Measurements from ENCODE around the gene SEC23IP.
"Not testable (repeated sequence)": the region's sequence is repeated elsewhere in the genome, so short reads cannot be mapped to it uniquely, and the experiment has no call there.

SEC23IP gene

DNA sequence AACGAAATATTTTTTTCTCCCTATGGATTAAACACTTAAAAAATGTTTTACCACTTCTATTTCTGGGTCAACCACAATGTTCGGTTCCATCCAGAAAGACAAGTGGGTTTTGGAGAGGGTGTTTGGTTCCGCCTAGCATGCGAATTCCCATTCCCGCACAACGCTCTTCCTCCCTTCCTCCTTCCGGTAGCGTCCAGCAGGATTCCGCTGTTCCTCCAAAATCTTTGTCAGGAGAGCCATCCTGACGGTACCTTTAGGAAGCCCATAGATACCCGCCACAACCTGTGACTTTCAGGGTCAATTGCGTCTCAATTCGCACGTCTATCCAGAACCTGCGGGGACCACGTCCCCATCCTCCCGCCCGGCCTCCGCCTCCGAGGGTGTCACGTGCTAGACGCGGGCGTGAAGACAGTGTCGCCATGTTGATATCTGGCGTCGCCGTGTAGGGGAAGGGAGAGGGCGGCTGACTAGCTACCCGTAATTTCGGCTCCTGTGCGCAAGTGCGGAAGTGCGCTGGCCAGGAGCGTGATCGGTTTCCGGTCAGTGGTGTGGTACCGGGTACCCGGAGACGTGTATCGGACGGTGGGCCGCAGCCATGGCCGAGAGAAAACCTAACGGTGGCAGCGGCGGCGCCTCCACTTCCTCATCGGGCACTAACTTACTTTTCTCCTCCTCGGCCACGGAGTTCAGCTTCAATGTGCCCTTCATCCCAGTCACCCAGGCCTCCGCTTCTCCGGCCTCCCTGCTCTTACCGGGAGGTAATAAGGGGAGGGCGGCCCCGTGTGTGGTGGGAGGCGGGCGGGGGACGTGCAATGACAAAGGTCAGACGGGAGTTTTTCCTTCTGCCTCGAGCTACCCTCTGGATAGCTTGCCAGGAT, at the start of gene SEC23IP:
Gene SEC23IP, plus strand, starts transcription at position 543 of the 878 bp plus-strand sequence. Its CDS starts 53 bp downstream, at position 596.
- in situ Hi-C loops (cut with MboI; ENCODE audit: low sequenced_read_pairs): no loop called here

DNA sequence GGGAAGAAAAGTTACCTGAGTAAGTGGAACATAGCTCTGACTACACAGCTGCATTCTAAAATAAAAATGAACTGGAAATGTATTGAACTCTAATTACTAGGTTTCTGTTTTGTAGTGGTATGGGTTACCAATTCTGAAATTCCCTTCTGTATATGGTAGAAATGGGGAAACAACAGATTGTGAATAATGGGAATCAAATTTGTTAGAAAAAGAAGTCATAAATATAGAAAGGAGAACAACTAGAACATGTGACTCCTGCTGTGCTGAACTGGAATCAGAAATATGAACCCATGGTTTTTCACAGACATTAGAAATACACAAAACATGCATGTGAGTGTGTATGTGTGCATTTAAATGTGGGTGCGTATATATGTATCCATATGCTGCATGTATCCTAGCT, 46.9 kb upstream of the SEC23IP start:
- in situ Hi-C loops (cut with MboI; ENCODE audit: low sequenced_read_pairs): no loop called here

DNA sequence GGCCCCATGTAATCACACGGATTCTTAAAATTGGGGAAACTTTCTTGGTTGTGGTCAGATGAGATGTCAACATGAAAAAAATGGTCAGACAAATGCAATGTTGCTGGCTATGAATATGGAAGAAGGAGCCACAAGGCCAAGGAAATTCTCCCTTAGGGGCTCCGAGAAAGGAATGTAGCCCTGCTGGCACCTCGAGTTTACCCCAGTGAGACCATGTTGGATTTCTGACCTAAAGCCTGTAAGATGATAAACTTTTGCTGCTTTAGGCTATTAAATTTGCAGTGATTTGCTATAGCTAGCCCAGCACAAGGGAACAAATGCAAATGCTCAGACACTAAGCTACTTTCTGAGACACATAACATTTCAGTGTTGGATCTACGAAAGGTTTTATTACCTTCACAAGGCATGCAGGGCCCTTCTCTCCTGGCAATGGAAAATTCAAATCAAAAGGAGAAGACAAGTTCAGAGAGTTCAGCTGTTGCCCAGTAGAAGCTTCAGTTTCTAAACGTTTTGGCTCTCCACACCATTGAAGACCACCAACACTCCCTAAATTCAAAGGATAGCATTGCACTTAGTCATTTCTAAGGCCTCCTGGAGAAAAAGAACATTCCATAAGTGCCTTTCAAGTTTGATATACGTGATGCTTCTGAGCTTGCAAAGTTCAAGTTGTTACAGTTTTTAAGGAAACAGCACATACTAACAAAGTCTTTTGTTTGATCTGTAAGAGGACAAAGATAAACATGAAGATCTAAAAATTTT, 43.3 kb upstream of the SEC23IP start:
- in situ Hi-C loops (cut with MboI; ENCODE audit: low sequenced_read_pairs): no loop called here

DNA sequence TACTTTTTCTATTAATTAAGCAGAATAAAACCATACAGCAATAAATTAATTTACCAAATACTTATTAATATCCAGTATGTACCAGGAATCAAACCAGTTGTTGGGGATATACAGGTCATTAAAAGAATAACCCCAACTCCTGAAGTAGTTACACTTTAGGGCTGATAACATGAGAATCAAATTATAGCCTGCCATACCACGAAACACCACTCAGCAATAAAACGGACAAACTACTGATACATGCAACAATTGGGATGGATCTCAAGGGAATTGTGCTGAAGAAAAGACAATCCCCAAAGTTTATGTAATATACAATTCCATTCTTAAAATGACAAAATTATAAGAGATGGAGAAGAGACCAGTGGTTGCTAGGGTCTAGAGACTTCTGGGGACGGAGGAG, 42.6 kb upstream of the SEC23IP start:
- in situ Hi-C loops (cut with MboI; ENCODE audit: low sequenced_read_pairs): no loop called here

DNA sequence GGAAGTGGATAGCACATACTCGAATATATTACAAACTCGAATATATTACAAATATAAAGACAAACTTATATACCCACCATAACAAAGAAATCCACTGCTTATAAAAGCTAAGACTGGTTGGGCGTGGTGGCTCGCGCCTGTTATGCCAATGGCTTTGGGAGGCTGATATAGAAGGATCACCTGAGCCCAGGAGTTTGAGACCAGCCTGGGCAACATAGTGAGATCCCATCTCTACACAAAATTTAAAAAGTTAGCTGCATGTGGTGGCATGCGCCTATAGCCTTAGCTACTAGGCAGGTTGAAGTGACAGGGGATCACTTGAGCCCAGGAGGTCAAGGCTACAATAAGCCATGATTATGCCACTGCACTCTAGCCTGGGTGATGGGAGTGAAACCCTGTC, 40.3 kb upstream of the SEC23IP start:
- in situ Hi-C loops (cut with MboI; ENCODE audit: low sequenced_read_pairs): no loop called here

DNA sequence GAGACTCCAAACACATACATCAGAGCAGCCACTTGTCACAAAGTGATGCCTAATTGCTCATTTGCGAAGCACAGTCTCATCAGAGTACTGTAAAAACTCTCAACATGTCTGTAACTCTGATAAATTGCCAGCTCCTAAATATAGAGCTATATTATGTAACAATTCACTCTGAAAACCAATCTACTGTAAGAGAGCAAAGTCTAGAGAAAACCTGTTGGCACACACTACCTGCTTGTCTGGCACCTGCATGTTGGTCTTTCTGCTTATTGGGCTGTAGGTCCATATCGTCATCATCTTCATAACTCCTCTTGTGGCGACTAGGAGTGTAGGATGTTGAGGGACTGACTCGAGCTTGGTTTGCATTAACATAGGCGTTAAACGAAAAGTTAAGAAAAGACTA, 39.7 kb upstream of the SEC23IP start:
- in situ Hi-C loops (cut with MboI; ENCODE audit: low sequenced_read_pairs): no loop called here

DNA sequence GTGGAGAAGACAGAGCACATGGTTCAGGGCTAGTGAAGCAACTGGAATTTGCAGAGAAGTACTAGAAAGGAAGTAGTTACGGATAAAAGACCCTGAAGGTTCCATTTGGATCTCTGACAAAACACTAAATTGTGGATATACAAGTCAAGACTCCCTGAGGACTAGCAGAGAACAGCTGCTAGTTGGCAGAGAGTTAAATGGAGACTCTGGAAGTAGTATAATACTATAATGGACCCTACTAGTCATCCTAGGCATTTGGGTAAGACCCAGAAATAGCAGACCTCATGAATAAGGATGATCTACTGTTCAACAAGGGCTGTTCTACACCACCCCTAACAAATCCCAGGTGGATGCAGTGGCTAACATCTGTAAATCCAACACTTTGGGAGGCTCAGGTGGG, 39.0 kb upstream of the SEC23IP start:
- in situ Hi-C loops (cut with MboI; ENCODE audit: low sequenced_read_pairs): no loop called here

DNA sequence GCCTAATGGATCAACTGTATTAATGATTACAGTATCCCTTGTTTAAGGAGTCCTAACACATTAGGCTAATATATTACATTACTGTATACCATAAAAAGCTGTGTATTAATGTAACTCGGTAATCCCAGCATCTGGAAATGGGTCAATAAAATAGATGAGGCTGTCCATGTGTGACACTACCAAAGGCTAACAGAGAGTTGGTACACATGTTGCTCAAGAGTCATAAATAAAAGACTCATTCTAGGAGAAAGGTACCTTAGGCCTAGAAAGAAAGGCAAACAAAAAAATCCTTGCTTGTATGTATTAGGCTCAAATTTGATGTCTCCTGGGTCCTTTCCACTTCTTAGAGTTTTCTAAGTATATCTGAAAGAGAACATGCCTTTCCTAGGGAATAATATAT, 34.5 kb upstream of the SEC23IP start:
- in situ Hi-C loops (cut with MboI; ENCODE audit: low sequenced_read_pairs): no loop called here

DNA sequence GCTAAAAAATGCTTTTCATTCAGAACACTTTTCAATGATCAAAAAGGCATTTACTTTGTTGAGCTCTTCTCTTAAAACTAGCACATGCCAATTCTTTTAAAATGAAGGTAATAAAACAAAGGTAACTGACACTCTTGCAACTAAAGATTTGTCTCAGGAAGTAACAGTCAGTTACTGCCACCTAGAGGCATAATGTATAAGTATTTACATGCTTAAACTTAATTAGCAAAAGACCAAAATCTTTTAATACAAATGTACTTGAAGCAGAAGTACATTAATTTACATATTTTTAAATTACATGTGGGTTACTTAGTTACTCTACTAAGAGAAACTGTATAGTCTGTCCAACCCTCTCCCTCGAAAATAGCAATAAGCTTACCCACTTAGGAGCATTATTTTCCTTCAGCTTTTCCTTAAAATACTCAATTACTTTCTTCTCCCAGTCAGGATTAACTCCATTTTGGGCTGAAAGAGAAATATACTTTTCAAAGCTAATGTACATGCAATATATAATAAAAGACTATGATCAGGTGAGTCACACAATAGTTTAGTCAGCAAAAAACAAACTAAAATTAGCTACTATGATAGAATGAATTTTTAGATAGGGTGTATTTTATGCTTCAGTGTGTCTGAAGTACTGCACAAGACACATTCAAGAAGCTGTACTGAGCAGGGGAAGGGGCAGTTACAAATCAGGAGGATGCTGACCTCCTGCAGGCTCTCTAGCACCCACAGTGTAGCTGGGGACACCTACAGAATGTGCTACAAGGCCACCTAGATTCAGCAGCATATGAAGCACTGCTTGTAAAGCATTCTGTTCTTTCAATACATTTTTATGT, 32.9 kb upstream of the SEC23IP start:
- in situ Hi-C loops (cut with MboI; ENCODE audit: low sequenced_read_pairs): no loop called here

DNA sequence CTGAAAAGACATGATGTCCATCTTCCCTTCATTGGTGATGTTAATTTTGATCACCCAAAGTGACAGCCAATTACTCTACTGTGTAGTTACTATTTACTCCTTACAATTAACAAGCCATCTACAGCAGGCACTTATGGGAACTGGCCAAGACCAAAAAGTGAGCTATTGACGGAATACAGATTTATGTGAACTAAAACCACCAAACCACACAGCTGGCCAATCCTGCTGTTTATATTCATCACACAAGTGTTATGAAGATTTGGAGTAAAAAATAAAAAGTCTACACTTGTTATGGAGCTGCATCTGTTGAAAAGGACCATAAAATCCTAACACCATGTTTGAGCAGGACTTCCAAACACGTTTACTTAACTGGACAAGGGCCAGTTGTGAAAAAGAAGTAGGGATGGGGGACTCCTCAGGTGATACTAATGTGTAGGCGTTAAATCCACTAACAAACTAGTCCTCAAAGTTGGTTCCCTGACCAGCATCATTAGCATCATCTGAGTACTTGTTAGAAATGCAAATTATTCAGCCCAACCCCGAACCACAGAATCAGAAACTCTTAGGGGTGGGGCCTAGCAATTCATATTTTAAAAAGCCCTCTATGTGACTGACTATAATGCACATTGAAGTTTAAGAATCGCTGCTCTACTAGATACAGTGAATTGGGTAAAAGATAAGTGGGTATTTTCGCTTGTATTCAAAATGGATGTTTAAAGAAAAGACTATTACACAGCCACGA, 31.5 kb upstream of the SEC23IP start:
- in situ Hi-C loops (cut with MboI; ENCODE audit: low sequenced_read_pairs): no loop called here

DNA sequence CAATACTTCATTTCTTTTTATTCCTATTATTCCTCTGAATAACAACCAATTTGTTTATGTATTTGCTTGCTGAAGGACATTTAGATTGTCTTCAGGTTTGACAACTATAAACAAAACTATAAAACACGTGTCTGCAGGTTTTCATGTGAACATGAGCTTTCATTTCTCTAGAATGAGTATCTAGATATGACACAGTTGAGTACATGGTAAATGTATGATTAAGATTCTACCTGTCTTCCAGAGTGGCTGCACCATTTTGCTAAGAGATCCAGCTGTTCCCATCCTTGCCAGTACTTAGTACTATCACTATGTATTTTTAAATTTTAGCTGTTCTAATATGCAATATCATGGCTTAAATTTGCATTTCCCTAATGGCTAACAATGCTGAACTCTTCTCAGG, 30.0 kb upstream of the SEC23IP start:
- in situ Hi-C loops (cut with MboI; ENCODE audit: low sequenced_read_pairs): no loop called here

DNA sequence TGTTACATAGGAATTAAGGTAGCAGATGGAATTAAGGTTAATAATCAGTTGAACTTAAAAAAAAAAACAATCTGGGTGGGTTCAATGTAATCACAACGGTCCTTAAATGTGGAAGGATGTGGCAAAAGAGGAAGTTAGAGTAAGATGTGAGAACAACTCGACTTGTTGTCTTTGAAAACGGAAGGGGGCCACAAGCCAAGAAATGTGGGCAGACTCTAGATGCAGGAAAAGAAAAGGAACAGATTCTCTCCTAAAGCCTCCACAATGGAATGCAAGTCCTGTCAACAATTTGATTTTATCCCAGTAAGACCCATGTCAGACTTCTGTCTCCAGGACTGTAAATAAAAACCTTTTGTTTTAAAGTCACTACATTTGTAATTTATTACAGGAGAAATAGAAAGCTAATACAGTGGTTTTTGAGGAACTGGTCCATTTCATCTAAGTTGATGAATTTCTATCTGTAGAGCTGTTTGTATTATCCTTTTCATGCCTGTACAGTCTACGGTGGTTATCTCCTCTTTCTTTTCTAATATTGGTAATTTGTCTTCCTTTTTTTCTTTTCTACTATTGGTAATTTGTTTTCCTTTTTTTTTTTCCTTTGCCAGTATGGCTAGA, 28.5 kb upstream of the SEC23IP start:
- in situ Hi-C loops (cut with MboI; ENCODE audit: low sequenced_read_pairs): no loop called here

DNA sequence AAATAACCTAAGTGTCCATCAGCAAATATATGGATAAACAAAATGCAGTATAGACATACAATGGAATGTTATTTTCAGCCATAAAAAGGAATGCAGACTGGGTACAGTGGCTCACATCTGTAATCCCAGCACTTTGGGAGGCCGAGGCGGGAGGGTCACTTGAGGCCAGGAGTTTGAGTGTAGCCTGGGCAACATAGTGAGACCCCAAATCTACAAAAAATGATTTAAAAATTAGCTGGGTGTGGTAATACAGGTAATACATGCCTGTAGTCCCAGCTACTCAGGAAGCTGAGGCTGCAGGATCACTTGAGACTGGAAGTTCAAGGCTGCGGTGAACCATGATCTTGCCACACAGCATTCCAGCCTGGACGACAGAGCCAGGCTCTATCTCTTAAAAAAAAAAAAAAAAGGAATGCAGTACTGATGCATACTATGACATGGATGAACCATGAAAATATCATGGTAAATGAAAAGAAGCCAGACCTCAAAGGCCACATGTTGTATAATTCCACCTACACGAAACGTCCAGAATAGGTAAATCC, 26.8 kb upstream of the SEC23IP start:
- in situ Hi-C loops (cut with MboI; ENCODE audit: low sequenced_read_pairs): no loop called here

DNA sequence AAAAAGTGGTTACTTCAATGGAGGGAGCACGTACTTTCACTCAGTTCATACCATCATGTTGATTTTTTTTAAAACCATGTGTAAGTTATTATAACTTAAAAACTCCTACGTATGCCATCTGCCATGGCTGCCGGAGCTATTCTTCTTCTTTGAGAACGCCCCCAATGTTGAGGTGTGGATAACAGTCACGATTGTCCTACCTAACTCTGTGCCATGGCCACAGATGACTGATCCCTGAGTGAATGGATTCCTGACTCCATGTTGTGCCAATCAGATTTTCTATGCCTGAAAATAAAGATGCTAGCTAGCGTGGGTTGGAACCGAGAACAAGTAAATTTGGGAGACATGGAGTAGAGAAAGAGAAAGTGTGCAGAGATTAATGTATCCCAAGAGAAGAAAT, 25.2 kb upstream of the SEC23IP start:
- in situ Hi-C loops (cut with MboI; ENCODE audit: low sequenced_read_pairs): no loop called here

DNA sequence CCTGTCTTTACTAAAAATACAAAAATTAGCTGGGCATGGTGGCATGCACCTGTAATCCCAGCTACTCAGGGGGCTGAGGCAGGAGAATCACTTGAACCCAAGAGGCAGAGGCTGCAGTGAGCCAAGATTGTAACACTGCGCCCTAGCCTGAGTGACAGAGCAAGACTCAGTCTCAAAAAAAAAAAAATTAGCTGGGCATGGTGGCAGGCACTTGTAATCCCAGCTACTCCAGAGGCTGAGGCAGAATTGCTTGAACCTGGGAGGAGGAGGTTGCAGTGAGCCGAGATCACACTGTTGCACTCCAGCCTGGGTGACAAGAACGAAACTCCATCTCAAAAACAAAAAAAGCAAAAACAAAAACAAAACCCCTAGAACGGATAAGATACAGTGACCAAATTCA, 23.1 kb upstream of the SEC23IP start:
- in situ Hi-C loops (cut with MboI; ENCODE audit: low sequenced_read_pairs): not testable (repeated sequence)

DNA sequence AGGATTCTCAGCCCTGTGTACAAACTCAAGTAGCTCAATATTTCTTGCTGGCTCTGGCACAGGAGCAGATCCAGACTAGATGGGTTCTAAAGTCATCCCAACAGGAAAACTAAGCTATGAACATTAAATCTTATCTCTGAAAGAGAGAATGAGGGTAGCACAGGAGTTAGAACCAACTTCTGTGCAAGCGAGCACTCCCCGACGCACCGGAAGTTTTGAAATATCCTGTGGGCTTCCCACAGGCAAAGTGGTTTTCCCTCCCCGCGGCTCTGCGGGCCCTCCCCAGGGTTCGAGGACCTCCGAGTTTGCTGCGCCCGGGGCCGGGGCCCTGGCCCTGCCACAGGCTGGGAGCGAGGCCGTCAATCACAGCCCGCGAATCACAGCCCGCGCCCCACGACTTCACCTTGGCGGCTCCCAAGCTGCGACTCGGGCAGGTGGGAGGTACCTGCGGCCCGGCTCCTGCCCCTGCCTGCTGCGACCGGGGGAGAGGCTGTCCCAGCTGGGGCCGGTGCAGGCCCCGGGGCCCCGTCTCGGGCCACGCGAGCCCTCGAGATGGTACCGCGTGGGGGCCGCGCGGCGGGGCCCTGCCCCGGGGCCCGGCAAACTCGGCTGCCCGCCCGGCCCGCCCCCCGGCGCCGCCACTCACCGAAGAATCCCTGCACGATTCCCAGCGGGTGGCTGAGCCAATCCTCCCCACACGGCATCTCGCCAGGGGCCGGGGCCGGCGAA, 20.5 kb upstream of the SEC23IP start:
- in situ Hi-C loops (cut with MboI; ENCODE audit: low sequenced_read_pairs): no loop called here

DNA sequence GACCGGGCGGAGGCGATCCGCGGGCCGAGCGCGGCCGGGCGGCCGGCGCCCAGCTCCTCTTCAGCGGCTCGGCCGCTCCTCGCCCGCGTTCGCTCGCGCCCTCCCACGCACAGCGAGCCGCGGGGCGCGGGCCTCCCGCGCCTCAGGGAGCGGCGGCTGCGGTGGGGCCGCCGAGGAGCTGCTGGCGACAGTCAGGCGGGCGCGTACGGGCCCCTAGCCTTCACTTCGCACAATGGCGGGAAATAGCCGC, 20.0 kb upstream of the SEC23IP start, which contains the start of gene MCMBP:
Gene MCMBP, minus strand, starts transcription at position 234 of the 250 bp plus-strand sequence. CDS start 259 bp downstream, outside the sequence.
- in situ Hi-C loops (cut with MboI; ENCODE audit: low sequenced_read_pairs): no loop called here

DNA sequence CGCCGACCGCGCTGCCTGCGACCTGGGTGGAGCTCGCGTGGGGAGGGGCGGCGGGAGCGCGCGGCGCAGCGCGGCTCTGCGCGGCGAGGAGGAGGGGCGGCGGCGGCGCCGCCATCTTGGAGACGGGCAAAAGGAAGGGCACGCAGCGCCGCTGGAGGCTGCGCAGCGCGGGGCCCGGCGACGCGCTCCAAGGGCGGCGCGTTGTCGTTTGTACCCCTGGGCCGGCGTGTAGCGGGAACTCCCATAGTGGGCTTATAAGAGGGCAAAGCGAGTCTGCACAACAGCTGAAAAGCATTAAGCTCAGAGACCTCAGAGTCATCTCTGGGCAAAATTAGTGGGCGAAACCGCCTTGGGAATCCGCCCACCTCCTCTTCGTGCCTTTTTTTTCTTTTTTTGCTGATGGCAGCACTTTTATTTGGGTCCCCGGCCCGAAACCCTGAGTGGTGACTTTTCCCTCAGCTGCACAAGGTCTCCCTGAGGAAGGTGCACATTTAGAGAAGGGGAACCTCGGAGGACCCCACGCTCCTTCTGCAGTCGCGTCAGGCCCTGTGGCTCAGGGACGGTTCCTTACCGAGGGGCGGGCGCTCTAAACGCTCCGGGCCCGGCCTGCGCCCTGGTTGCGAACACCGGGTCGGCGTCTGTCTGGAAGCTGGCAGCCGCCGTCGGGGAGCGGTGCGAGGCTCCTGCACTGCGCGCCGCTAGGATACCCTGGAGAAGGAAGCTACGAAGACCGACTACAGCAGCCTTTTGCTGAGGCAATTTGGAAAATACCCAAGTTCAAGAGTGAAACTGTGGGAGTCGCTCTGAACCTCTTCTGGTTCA, 19.5 kb upstream of the SEC23IP start:
- in situ Hi-C loops (cut with MboI; ENCODE audit: low sequenced_read_pairs): no loop called here

DNA sequence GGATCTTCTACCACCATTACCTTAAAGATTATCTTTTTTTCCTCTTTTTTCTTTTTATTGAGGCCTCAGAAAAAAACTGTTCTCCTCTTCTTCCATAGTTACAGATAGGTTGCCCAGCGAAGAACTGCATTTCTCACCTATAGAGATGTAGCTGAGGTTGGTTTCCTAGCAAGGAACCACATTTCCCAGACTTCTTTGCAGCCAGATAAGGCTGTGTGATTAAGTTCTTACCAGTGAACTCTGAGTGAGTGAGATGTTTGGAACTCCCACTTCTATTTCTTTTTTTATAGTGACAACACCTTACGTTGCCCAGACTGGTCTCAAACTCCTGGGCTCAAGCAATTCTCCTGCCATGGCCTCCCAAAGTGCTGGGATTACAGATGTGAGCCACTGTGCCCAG, 14.0 kb upstream of the SEC23IP start:
- in situ Hi-C loops (cut with MboI; ENCODE audit: low sequenced_read_pairs): no loop called here
